ENCODE data around the gene CCDC87.

DNA sequence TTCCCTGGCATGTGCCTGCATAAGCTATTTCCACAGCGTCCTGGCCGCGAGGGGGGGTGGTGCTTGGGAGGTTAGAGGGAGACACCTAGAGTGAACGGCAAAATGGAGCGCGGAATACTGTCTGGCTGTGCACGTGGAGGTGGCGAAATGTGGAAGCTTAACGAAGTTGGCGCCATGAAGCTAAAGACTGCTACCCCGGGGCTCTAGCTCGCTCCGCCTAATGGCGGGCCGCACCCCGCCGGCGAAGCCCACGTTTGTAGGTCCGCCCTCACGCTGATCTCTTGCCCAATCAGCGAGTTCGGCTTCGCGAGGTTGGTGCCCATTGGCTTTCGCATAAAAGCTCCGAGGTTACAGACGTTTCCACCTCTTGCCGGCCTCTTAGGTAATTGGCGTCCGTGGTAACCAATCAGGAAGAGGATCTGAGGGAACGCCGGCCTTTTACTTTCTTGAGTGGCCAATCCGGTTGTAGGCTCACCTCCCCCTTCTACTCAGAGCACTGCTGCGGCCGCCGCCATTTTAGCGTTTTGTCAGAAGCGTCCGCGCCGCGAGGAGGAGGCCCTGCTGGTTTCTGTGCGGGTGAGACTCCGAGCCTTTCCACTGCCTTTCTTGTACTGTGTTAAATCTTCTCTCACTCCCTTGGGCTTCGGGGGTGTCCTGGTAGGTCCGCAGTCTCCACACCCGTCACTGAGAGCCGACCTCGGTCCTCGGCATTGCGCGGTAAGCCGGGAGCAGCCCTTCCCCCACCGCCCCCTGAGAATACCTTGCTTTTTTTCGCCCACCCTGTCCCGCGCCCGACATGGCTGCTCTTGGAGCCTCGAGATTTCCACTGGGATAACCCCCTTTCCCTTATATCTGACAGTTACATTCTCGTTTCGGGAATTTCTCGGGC, 45.6 kb upstream of the CCDC87 start, which contains the start of gene RBM4:
- TF ChIP-seq, protein P1, sequence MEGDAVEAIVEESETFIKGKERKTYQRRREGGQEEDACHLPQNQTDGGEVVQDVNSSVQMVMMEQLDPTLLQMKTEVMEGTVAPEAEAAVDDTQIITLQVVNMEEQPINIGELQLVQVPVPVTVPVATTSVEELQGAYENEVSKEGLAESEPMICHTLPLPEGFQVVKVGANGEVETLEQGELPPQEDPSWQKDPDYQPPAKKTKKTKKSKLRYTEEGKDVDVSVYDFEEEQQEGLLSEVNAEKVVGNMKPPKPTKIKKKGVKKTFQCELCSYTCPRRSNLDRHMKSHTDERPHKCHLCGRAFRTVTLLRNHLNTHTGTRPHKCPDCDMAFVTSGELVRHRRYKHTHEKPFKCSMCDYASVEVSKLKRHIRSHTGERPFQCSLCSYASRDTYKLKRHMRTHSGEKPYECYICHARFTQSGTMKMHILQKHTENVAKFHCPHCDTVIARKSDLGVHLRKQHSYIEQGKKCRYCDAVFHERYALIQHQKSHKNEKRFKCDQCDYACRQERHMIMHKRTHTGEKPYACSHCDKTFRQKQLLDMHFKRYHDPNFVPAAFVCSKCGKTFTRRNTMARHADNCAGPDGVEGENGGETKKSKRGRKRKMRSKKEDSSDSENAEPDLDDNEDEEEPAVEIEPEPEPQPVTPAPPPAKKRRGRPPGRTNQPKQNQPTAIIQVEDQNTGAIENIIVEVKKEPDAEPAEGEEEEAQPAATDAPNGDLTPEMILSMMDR (IDR thresholded peaks at IDR 0.05; ENCODE audit: insufficient read depth, low read length, poor library complexity, severe bottlenecking): no peak
- TF ChIP-seq EZH2phosphoT487 (conservative IDR thresholded peaks at IDR 0.05; ENCODE audit: low read length): no peak
